Neural cell (in vitro differentiated cells): ENCODE data around the gene FAM185A.
"Not testable (repeated sequence)": the region's sequence is repeated elsewhere in the genome, so short reads cannot be mapped to it uniquely, and the experiment has no call there.

ENCODE experiments used
- CTCF ChIP-seq: fragments of 450-650 bp; IDR thresholded peaks from 2 replicates; pipeline ENCODE4 v1.5.1; 2014; ENCODE audit warnings: antibody characterized with exemption, mild to moderate bottlenecking, moderate library complexity; ENCODE audit not compliant: poor library complexity, severe bottlenecking
- EP300 ChIP-seq: fragments of 450-650 bp; conservative IDR thresholded peaks from 2 replicates; pipeline ENCODE4 v1.6.1; 2014; ENCODE audit warnings: antibody characterized with exemption, mild to moderate bottlenecking, moderate library complexity; ENCODE audit not compliant: poor library complexity, severe bottlenecking
- EZH2 ChIP-seq: fragments of 200-600, 300-800 bp; shearing (Covaris generic), sonication (generic); IDR thresholded peaks from 2 replicates; pipeline ENCODE4 v1.6.1; 2014; ENCODE audit warnings: antibody characterized with exemption, low read length, borderline replicate concordance, mild to moderate bottlenecking; ENCODE audit not compliant: insufficient read depth, poor library complexity, severe bottlenecking
- MXI1 ChIP-seq: fragments of 450-650 bp; conservative IDR thresholded peaks from 2 replicates; pipeline ENCODE4 v1.6.1; 2014; ENCODE audit warnings: antibody characterized with exemption, mild to moderate bottlenecking; ENCODE audit not compliant: poor library complexity, severe bottlenecking
- POLR2AphosphoS5 ChIP-seq: IDR thresholded peaks from 2 replicates; pipeline ENCODE4 v1.6.1; 2012
- RAD21 ChIP-seq: fragments of 450-650 bp; conservative IDR thresholded peaks from 2 replicates; pipeline ENCODE4 v1.6.1; 2014; ENCODE audit warnings: antibody characterized with exemption, mild to moderate bottlenecking, moderate library complexity
- REST ChIP-seq: IDR thresholded peaks from 2 replicates; pipeline ENCODE4 v1.6.1; 2012; ENCODE audit warnings: borderline replicate concordance
- SMC3 ChIP-seq: fragments of 450-650 bp; conservative IDR thresholded peaks from 2 replicates; pipeline ENCODE4 v1.6.1; 2014; ENCODE audit warnings: antibody characterized with exemption, mild to moderate bottlenecking, moderate library complexity; ENCODE audit not compliant: poor library complexity
- TAF1 ChIP-seq: IDR thresholded peaks from 2 replicates; pipeline ENCODE4 v1.6.1; 2012; ENCODE audit warnings: low read depth

GRCh38 chr7:102770467-102770866, 21.7 kb downstream of the FAM185A start:
- not testable (repeated sequence) for TF ChIP-seq POLR2AphosphoS5, CTCF, EZH2, EP300, TAF1, SMC3, RAD21, MXI1, REST
